Muscle layer of duodenum (tissue), 2 donors: ENCODE data around the gene ACTN2.

Experiments used
- H3K27ac ChIP-seq: one replicate; pipeline ENCODE4 v1.7.0; 2013; ENCODE audit warnings: mild to moderate bottlenecking, low read length
- H3K27me3 ChIP-seq: one replicate; pipeline ENCODE4 v1.7.0; 2013; ENCODE audit warnings: low read depth, mild to moderate bottlenecking, control low read depth, low read length
- H3K36me3 ChIP-seq, 2 donors: one replicate each; pipeline ENCODE4 v1.7.0; 2013; ENCODE audit warnings: low read length in 2 of 2, control low read depth in 1 of 2, mild to moderate bottlenecking in 1 of 2; ENCODE audit not compliant: insufficient read depth in 2 of 2, control insufficient read depth in 1 of 2
- H3K4me1 ChIP-seq, 2 donors: one replicate each; pipeline ENCODE4 v1.7.0; 2013; ENCODE audit warnings: low read length in 2 of 2, mild to moderate bottlenecking in 2 of 2, control low read depth in 1 of 2, moderate library complexity in 1 of 2; ENCODE audit not compliant: insufficient read depth in 2 of 2, control insufficient read depth in 1 of 2
- H3K4me3 ChIP-seq, 2 donors: one replicate each; pipeline ENCODE4 v1.7.0; 2013; ENCODE audit warnings: low read length in 2 of 2, low read depth in 1 of 2, mild to moderate bottlenecking in 1 of 2
- H3K9me3 ChIP-seq, 2 donors: one replicate each; pipeline ENCODE4 v1.7.0; 2013; ENCODE audit warnings: low read length in 2 of 2, control low read depth in 1 of 2, mild to moderate bottlenecking in 1 of 2; ENCODE audit not compliant: control insufficient read depth in 1 of 2
- donor health status: healthy.

The ACTN2 gene

DNA sequence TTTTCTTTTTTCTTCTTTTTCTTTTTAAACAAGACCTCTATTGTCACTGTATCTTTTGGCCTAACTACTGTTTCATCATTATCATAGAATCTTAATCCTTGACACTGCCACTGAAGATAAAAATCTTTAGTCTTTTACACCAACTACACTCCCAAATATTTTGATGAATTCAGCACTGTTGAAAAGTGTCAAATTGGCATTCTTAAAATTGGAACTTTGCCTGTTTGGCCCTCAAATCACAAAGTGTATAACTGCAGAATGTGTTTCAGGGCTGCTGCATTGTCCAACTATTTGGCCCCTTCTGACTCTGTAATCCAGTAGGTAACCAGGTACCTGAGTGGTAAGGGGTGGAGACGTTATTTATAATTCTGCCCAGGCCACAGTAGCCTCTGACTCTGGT lies 34.3 kb downstream of the ACTN2 start:
- H3K27me3 ChIP-seq, result no peaks in the 10 kb centered on the region
- H3K4me1 ChIP-seq, result peaks cover 0 to 10% of the 10 kb centered on the region in 2 donors

DNA sequence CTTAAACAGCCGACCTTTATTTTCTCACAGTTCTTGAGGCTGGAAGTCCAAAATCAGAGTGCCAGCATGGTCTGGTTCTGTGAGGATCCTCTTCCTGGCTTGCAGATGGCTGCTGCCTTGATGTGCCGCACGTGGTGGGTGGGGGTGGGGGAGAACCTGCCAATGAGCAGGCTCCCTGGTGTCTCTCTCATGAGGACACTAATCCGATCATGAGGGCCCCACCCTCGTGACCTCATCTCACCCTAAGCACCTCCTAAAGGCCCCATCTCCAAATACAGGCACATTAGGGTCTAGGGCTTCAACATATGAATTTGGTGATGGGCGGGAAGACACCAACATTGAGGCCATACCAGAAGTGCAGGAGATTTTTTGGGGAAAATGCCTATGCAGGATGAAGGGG lies 37.8 kb downstream of the ACTN2 start:
- H3K4me1 ChIP-seq, result no peaks in the 10 kb centered on the region

More for the DNA sequence above, 34.3 kb downstream of the ACTN2 start:
- Histone ChIP-seq H3K4me3 (no peak overlapping the region), H3K27ac (no peak overlapping the region), H3K36me3 (no peaks in the 10 kb centered on the region), H3K9me3 (no peaks in the 10 kb centered on the region)

GRCh38 chr1:236724506-236724905 lies 38.2 kb downstream of the ACTN2 start:
- Histone ChIP-seq H3K27ac (no peak overlapping the region), H3K36me3 (no peaks in the 10 kb centered on the region), H3K27me3 (no peaks in the 10 kb centered on the region), H3K4me1 (no peaks in the 10 kb centered on the region), H3K4me3 (no peak overlapping the region), H3K9me3 (no peaks in the 10 kb centered on the region)

More for the DNA sequence above, 37.8 kb downstream of the ACTN2 start:
- no peaks in the 10 kb centered on the region for H3K36me3 ChIP-seq
- H3K27ac ChIP-seq, result no peak overlapping the region
- no peaks in the 10 kb centered on the region for H3K27me3 ChIP-seq
- H3K4me3 ChIP-seq, result no peak overlapping the region
- no peaks in the 10 kb centered on the region for H3K9me3 ChIP-seq

- Histone ChIP-seq H3K36me3 (no peaks in the 10 kb centered on the region), H3K27me3 (no peaks in the 10 kb centered on the region), H3K9me3 (no peaks in the 10 kb centered on the region), H3K4me3 (no peak overlapping the region), H3K4me1 (no peaks in the 10 kb centered on the region), H3K27ac (no peak overlapping the region)
Observed at GRCh38 chr1:236725668-236726067, 39.4 kb downstream of the ACTN2 start.

DNA sequence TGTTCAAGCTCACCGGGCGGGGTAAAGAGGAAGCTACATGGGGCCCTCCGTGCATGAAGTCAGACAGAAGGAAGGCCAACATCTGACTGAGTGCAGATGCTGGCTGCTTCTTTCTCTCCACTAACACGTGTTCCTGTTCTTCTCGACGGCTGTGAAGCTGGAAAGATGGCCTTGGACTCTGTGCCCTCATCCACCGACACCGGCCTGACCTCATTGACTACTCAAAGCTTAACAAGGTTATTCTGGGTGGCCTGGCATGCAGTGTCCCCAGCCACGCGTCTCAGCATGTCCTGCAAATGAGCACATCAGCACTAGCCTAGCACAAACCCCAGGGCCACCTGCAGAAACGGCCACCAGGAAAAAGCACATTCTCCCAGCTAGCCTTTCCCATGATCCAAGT lies 41.2 kb downstream of the ACTN2 start:
- no peak overlapping the region for H3K4me3 ChIP-seq
- no peaks in the 10 kb centered on the region for H3K4me1 ChIP-seq
- no peaks in the 10 kb centered on the region for H3K36me3 ChIP-seq
- H3K27me3 ChIP-seq, result no peaks in the 10 kb centered on the region
- H3K9me3 ChIP-seq, result no peaks in the 10 kb centered on the region
- no peak overlapping the region for H3K27ac ChIP-seq

GRCh38 chr1:236728752-236729151 lies 42.5 kb downstream of the ACTN2 start:
- no peak overlapping the region for H3K4me3 ChIP-seq
- no peaks in the 10 kb centered on the region for H3K9me3 ChIP-seq
- no peaks in the 10 kb centered on the region for H3K4me1 ChIP-seq
- H3K27me3 ChIP-seq, result no peaks in the 10 kb centered on the region
- no peaks in the 10 kb centered on the region for H3K36me3 ChIP-seq
- H3K27ac ChIP-seq, result no peak overlapping the region

- no peaks in the 10 kb centered on the region for H3K4me1 ChIP-seq
- no peaks in the 10 kb centered on the region for H3K27me3 ChIP-seq
- H3K4me3 ChIP-seq, result no peak overlapping the region
- no peaks in the 10 kb centered on the region for H3K36me3 ChIP-seq
- no peaks in the 10 kb centered on the region for H3K9me3 ChIP-seq
- no peak overlapping the region for H3K27ac ChIP-seq
Observed at GRCh38 chr1:236733653-236734052, 47.4 kb downstream of the ACTN2 start.

- no peak overlapping the region for H3K27ac ChIP-seq
- H3K9me3 ChIP-seq, result no peaks in the 10 kb centered on the region
- H3K4me1 ChIP-seq, result no peaks in the 10 kb centered on the region
- H3K36me3 ChIP-seq, result no peaks in the 10 kb centered on the region
- no peak overlapping the region for H3K4me3 ChIP-seq
- H3K27me3 ChIP-seq, result no peaks in the 10 kb centered on the region
Observed at GRCh38 chr1:236734141-236734765, 48.0 kb downstream of the ACTN2 start.

- no peak overlapping the region for H3K27ac ChIP-seq
Observed at GRCh38 chr1:236736761-236737160, 50.5 kb downstream of the ACTN2 start.

DNA sequence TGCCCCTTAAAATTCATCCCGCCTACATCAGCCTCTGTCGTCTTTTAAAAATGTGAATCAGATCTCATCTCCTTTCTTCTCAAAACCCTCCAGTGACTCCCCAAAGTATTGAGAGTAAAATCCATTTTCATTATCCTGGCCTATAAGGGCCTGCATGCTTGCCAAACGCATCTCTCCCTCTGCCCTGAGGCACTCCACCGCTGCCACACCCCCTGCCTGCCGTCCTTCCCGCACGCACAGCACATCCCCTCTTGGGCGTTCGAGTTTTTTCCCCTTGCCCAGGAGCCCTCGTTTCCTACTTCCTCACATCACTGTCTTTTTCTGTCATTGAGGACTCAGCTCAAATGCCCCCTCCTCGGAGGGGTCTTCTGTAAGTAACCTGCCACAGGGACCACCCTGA lies 55.5 kb downstream of the ACTN2 start:
- Histone ChIP-seq H3K4me3 (no peak overlapping the region), H3K27me3 (no peaks in the 10 kb centered on the region), H3K4me1 (no peaks in the 10 kb centered on the region), H3K27ac (no peak overlapping the region), H3K9me3 (no peaks in the 10 kb centered on the region), H3K36me3 (no peaks in the 10 kb centered on the region)

More at GRCh38 chr1:236736761-236737160, 50.5 kb downstream of the ACTN2 start:
- H3K36me3 ChIP-seq, result no peaks in the 10 kb centered on the region
- no peaks in the 10 kb centered on the region for H3K4me1 ChIP-seq
- no peaks in the 10 kb centered on the region for H3K27me3 ChIP-seq
- no peak overlapping the region for H3K4me3 ChIP-seq
- no peaks in the 10 kb centered on the region for H3K9me3 ChIP-seq

DNA sequence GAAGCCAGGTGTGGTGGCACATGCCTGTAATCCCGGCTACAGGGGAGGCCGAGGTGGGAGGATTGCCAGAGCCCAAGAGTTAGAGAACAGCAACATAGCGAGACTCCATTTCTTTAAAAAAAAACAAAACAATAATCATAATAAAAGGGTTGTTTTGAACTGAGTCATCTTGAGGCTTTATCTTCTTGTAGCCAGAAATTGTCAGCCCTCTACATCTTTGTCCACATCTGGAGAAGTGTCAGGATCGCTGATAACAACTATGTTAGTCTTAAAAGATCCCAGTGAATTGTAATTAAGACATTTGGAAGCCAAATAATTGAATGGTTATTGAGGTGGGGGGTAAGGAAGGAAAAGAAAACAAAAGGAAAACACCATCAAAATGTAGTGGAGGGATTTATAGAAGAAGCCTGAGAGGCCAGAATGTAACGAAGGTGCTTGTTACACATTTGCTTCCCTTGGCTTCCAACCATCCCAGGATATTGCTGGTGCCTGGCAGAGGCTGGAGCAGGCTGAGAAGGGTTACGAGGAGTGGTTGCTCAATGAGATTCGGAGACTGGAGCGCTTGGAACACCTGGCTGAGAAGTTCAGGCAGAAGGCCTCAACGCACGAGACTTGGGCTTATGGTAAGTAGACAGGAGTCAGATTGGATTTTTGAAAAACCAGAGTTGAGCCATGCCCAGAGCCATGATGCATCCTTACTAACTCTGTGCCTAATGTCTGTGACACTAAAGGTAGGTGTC lies 56.3 kb downstream of the ACTN2 start:
- no peak overlapping the region for H3K27ac ChIP-seq
- no peaks in the 10 kb centered on the region for H3K9me3 ChIP-seq
- no peak overlapping the region for H3K4me3 ChIP-seq
- no peaks in the 10 kb centered on the region for H3K27me3 ChIP-seq
- no peaks in the 10 kb centered on the region for H3K36me3 ChIP-seq
- H3K4me1 ChIP-seq, result no peaks in the 10 kb centered on the region

DNA sequence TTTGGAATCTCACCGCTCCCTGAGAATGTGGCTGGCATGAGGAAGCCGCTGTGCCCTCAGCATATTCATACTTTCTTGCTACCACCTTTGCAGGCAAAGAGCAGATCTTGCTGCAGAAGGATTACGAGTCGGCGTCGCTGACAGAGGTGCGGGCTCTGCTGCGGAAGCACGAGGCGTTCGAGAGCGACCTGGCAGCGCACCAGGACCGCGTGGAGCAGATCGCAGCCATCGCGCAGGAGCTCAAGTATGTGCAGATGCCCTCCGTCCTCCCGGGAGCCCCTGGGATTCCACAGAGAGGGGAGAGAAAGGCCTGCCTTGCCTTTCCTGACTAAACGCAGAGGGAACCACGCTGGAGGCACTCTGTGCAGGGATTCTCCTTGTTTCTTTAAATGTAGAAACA lies 58.2 kb downstream of the ACTN2 start:
- H3K27me3 ChIP-seq, result no peaks in the 10 kb centered on the region
- H3K4me1 ChIP-seq, result no peaks in the 10 kb centered on the region
- no peak overlapping the region for H3K4me3 ChIP-seq
- H3K36me3 ChIP-seq, result no peaks in the 10 kb centered on the region
- no peak overlapping the region for H3K27ac ChIP-seq
- no peaks in the 10 kb centered on the region for H3K9me3 ChIP-seq
